Activated T-cell treated with anti-CD3 and anti-CD28 coated beads, Interleukin-2, amount 50 U/mL, for 72 hours (primary cell): ENCODE data around the gene ASCC1. TPM values are rescaled to one million over a fixed set of nuclear protein-coding genes. Genes with fewer than 3 reads are reported as not detected.
"Not testable (repeated sequence)": the region's sequence is repeated elsewhere in the genome, so short reads cannot be mapped to it uniquely, and the experiment has no call there.

ENCODE experiments used
- ATAC-seq, 2 donors: fragments of 150-1000 bp; cut with Tn5 transposase; replicated peaks in 1 of 2; 2 replicates each; pipeline ENCODE4 v1.10.0; 2021; ENCODE audit warnings: moderate library complexity in 2 of 2, mild to moderate bottlenecking in 1 of 2
- DNase-seq, 2 donors: peaks; one replicate each; pipeline ENCODE4 v3.0.0; 2021 to 2022; ENCODE audit warnings: mixed read lengths in 1 of 2
- H3K27ac Mint-ChIP-seq: one replicate; pipeline ENCODE4 v1.8.0; 2022; ENCODE audit warnings: mild to moderate bottlenecking, moderate library complexity, mixed read lengths
- H3K27me3 Mint-ChIP-seq: one replicate; pipeline ENCODE4 v1.8.0; 2022; ENCODE audit warnings: low read depth, mixed read lengths
- H3K36me3 Mint-ChIP-seq, 2 donors: one replicate each; pipeline ENCODE4 v1.8.0; 2022; ENCODE audit warnings: mixed read lengths in 2 of 2, mild to moderate bottlenecking in 1 of 2; ENCODE audit not compliant: insufficient read depth in 2 of 2
- H3K4me1 Mint-ChIP-seq: one replicate; pipeline ENCODE4 v1.8.0; 2022; ENCODE audit warnings: low read depth, mixed read lengths
- H3K4me3 Mint-ChIP-seq, 2 donors: one replicate each; pipeline ENCODE4 v1.8.0; 2022; ENCODE audit warnings: mild to moderate bottlenecking in 2 of 2, mixed read lengths in 2 of 2, moderate library complexity in 2 of 2
- H3K9me3 Mint-ChIP-seq, 2 donors: one replicate each; pipeline ENCODE4 v1.8.0; 2022; ENCODE audit warnings: mixed read lengths in 2 of 2
- total RNA-seq, 2 donors: library from RNA; stranded (reverse); gene quantifications; one replicate each; pipeline ENCODE4 v1.2.3, GENCODE V29; 2022

ASCC1 gene
- total RNA-seq, 2 donors from 2014 or later = 81.2 to 84.3 TPM

- no peak overlapping the region for H3K27ac Mint-ChIP-seq
- DNase-seq (no peak), ATAC-seq (no peak)
- peaks cover 0 to 2% of the 10 kb centered on the region in 2 donors for H3K36me3 Mint-ChIP-seq
- no peaks in the 10 kb centered on the region for H3K27me3 Mint-ChIP-seq
- no peaks in the 10 kb centered on the region for H3K9me3 Mint-ChIP-seq
- H3K4me1 Mint-ChIP-seq = peaks cover 77% of the 10 kb centered on the region
- H3K4me3 Mint-ChIP-seq = no peak overlapping the region
Measured at GRCh38 chr10:72241691-72242252, 25.7 kb upstream of the ASCC1 start.

DNA sequence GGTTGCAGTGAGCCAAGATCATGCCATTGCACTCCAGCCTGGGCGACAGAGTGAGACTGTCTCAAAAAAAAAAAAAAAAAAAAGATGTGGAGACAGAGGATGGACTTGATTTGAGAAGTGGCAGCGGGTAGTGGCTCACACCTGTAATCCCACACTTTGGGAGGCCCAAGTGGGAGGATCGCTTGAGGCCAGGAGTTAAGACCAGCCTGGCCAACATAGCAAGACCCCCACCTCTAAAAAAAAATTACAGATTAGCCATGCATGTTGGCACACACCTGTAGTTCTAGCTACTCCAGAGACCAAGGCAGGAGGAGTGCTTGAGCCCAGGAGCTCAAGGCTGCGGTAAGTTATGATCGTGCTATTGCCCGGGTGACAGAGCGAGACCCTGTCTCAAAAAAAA is 24.3 kb upstream of the ASCC1 start:
- no peaks in the 10 kb centered on the region for H3K27me3 Mint-ChIP-seq
- ATAC-seq = no peak
- no peaks in the 10 kb centered on the region for H3K9me3 Mint-ChIP-seq
- H3K4me1 Mint-ChIP-seq = peaks cover 65% of the 10 kb centered on the region
- peaks cover 2 to 6% of the 10 kb centered on the region in 2 donors for H3K36me3 Mint-ChIP-seq
- DNase-seq = no peak
- H3K27ac Mint-ChIP-seq = no peak overlapping the region
- no peak overlapping the region for H3K4me3 Mint-ChIP-seq

DNA sequence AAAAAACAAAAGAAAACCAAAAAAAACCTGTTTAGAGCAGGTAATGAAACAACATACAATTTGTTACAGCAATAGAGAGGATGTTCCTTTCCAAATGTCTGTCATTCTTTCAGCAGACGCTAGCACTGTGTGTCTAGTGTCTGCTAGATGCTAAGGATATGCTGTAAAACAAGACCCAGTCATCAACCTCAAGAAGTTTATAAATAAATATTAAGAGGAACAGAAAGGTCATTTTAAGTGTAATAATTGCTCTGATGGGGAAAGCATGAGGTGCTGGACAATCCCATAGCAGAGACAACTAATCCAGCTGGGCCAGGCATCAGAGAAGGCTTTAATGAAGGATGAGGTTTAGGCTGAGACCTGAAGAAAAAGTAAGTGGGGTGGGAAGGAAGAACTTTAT is 23.3 kb upstream of the ASCC1 start:
- H3K4me3 Mint-ChIP-seq = no peak overlapping the region
- H3K4me1 Mint-ChIP-seq = peaks cover 55% of the 10 kb centered on the region
- ATAC-seq (no peak), DNase-seq (no peak)
- H3K9me3 Mint-ChIP-seq = no peaks in the 10 kb centered on the region
- peaks cover 2 to 13% of the 10 kb centered on the region in 2 donors for H3K36me3 Mint-ChIP-seq
- no peaks in the 10 kb centered on the region for H3K27me3 Mint-ChIP-seq
- no peak overlapping the region for H3K27ac Mint-ChIP-seq

DNA sequence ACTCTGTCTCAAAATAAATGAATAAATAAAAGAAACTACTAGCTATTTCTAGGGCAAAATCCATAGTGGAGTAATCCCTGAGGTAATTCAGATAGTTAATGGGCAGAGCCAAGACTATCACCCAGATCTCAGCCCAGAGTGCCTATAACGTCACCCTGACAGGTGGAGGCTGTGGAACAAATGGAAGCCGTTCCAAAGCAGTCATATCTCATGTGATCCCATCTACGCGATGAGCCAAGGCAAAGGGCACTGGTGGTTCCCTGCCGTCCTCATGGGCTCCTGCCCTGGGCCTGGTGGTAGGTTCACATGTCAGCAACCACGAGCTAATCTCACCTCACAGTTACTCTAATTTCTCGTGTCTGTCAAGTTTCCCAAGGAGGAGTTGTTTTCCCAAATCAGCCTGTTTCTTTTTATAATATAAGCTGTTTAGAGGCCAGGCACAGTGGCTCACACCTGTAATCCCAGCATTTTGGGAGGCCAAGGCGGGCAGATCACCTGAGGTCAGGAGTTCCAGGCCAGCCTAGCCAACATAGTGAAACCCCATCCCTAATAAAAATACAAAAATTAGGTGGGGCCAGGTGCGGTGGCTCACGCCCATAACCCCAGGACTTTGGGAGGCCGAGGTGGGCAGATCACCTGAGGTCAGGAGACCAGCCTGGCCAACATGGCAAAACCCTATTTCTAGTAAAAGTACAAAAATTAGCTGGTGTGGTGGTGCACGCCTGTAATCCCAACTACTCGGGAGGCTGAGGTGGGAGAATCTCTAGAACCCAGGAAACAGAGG is 22.5 kb upstream of the ASCC1 start:
- DNase-seq (no peak), ATAC-seq (no peak)
- Mint-ChIP-seq H3K4me3 (no peak overlapping the region), H3K36me3 (peaks cover 2 to 14% of the 10 kb centered on the region in 2 donors), H3K4me1 (peaks cover 47% of the 10 kb centered on the region), H3K9me3 (no peaks in the 10 kb centered on the region), H3K27me3 (no peaks in the 10 kb centered on the region), H3K27ac (no peak overlapping the region)

GRCh38 chr10:72235544-72236279 is 19.6 kb upstream of the ASCC1 start:
- Mint-ChIP-seq H3K36me3 (peaks cover 4 to 26% of the 10 kb centered on the region in 2 donors), H3K27me3 (no peaks in the 10 kb centered on the region), H3K27ac (peak overlapping the region; percentile 72), H3K9me3 (no peaks in the 10 kb centered on the region), H3K4me1 (peaks cover 25% of the 10 kb centered on the region), H3K4me3 (no peak overlapping the region)
- ATAC-seq = no peak
- DNase-seq = no peak

- no peak for ATAC-seq
- DNase-seq = no peak
- Mint-ChIP-seq H3K36me3 (peaks cover 4 to 26% of the 10 kb centered on the region in 2 donors), H3K4me3 (no peak overlapping the region), H3K4me1 (peaks cover 23% of the 10 kb centered on the region), H3K9me3 (no peaks in the 10 kb centered on the region), H3K27me3 (no peaks in the 10 kb centered on the region), H3K27ac (no peak overlapping the region)
Measured at GRCh38 chr10:72234560-72235095, 18.6 kb upstream of the ASCC1 start.

- H3K4me3 Mint-ChIP-seq = no peak overlapping the region
- H3K4me1 Mint-ChIP-seq = peaks cover 22% of the 10 kb centered on the region
- no peaks in the 10 kb centered on the region for H3K9me3 Mint-ChIP-seq
- ATAC-seq = no peak
- no peaks in the 10 kb centered on the region for H3K27me3 Mint-ChIP-seq
- H3K27ac Mint-ChIP-seq = no peak overlapping the region
- H3K36me3 Mint-ChIP-seq = peaks cover 4 to 26% of the 10 kb centered on the region in 2 donors
- DNase-seq = no peak
Measured at GRCh38 chr10:72233621-72234020, 17.5 kb upstream of the ASCC1 start.

- Mint-ChIP-seq H3K36me3 (peaks cover 5 to 22% of the 10 kb centered on the region in 2 donors), H3K27ac (peak overlapping the region; percentile 95), H3K9me3 (no peaks in the 10 kb centered on the region), H3K27me3 (no peaks in the 10 kb centered on the region), H3K4me3 (peak overlapping the region in 1 of 2 donors; percentile 30), H3K4me1 (peaks cover 30% of the 10 kb centered on the region)
- DNase-seq (no peak), ATAC-seq (no peak)
Measured at GRCh38 chr10:72229261-72230251, 13.5 kb upstream of the ASCC1 start.

DNA sequence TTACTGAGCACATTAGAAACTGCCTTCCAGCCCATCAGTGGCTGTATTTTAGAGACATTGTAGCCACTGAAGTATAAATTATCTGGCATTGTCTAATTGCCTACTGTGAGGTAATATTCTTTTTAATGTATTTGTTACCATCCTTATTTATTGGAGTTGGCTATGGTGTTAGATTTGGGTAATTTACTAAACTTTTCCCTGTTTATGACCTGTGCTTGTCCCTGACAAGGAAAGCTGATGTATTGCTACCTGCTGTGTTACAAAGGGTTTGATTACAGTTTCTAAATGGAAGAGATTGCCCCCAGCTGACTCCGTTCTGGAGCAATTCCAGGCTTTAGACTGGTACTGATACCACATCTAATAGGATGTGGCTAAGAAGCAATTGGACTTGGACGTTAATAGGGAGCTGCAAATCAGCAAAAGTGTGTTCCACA is 12.3 kb upstream of the ASCC1 start:
- H3K27me3 Mint-ChIP-seq = no peaks in the 10 kb centered on the region
- peaks cover 39% of the 10 kb centered on the region for H3K4me1 Mint-ChIP-seq
- H3K27ac Mint-ChIP-seq = peak overlapping the region; percentile 63
- ATAC-seq (no peak), DNase-seq (no peak)
- peaks cover 5 to 25% of the 10 kb centered on the region in 2 donors for H3K36me3 Mint-ChIP-seq
- H3K4me3 Mint-ChIP-seq = peak overlapping the region in 1 of 2 donors; percentile 25
- no peaks in the 10 kb centered on the region for H3K9me3 Mint-ChIP-seq

DNA sequence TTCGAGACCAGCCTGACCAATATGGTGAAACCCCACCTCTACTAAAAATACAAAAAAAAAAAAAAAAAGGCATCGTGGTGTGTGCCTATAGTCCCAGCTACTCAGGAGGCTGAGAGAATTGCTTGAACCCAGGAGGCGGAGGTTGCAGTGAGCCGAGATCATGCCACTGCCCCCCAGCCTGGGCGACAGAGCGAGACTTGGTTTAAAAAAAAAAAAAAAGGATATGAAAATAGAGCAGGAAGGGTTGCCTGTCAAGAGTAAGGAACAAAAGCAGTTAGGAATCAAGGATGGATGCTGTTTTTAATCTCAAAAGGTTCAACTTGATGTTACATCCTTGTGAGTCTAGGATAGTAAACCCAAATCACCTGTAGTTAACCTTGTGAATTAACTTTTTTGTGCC is 11.8 kb upstream of the ASCC1 start:
- no peak for ATAC-seq
- Mint-ChIP-seq H3K4me3 (no peak overlapping the region), H3K4me1 (peaks cover 44% of the 10 kb centered on the region), H3K27ac (peak overlapping the region; percentile 75), H3K27me3 (no peaks in the 10 kb centered on the region), H3K36me3 (peaks cover 5 to 21% of the 10 kb centered on the region in 2 donors), H3K9me3 (no peaks in the 10 kb centered on the region)
- no peak for DNase-seq

GRCh38 chr10:72226418-72227027 is 10.4 kb upstream of the ASCC1 start:
- peak in 1 of 2 donors; percentile 56 for ATAC-seq
- H3K27ac Mint-ChIP-seq = peak overlapping the region; percentile 94
- H3K9me3 Mint-ChIP-seq = no peaks in the 10 kb centered on the region

DNA sequence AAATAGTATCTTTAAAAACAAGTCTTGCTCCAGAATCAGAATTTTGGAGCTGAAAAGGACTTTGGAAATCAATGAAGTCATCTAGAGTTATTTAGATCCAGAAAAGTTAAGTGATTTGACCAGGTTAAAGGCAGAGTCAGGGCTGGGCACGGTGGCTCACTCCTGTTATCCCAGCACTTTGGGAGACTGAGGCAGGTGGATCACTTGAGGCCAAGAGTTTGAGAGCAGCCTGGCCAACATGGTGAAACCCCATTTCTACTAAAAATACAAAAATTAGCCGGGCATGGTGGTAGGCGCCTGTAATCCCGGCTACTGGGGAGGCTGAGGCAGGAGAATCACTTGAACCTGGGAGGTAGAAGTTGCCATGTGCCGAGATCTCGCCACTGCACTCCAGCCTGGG is 8.1 kb upstream of the ASCC1 start:
- Mint-ChIP-seq H3K4me3 (peak overlapping the region; percentile 70 to 84), H3K36me3 (peaks cover 3 to 21% of the 10 kb centered on the region in 2 donors), H3K4me1 (peaks cover 59% of the 10 kb centered on the region), H3K27ac (peak overlapping the region; percentile 96)
- not testable (repeated sequence) for DNase-seq, H3K27me3 Mint-ChIP-seq, ATAC-seq, H3K9me3 Mint-ChIP-seq

More at GRCh38 chr10:72226418-72227027, 10.4 kb upstream of the ASCC1 start:
- H3K4me3 Mint-ChIP-seq = peak overlapping the region in 1 of 2 donors; percentile 51
- no peaks in the 10 kb centered on the region for H3K27me3 Mint-ChIP-seq
- H3K4me1 Mint-ChIP-seq = peaks cover 53% of the 10 kb centered on the region
- H3K36me3 Mint-ChIP-seq = peaks cover 5 to 20% of the 10 kb centered on the region in 2 donors
- DNase-seq = no peak
